Epithelial cell of proximal tubule (primary cell): ENCODE data around the gene VGLL3. TPM values are rescaled to one million over a fixed set of nuclear protein-coding genes. Genes with fewer than 3 reads are reported as not detected.
"Not testable (repeated sequence)": the region's sequence is repeated elsewhere in the genome, so short reads cannot be mapped to it uniquely, and the experiment has no call there.

ENCODE experiments used
- DNase-seq: peaks from one replicate; pipeline ENCODE4 v3.0.0-alpha.2; 2011; ENCODE audit warnings: low read depth
- H3K4me3 ChIP-seq: 2 replicates; pipeline ENCODE4 v1.5.1; 2011; ENCODE audit warnings: low read depth, mild to moderate bottlenecking, low read length
- total RNA-seq: library from RNA; depleted of rRNA; stranded (reverse); fragments of >200 nt; gene quantifications from 2 replicates; pipeline ENCODE4 v1.2.3, GENCODE V29; 2015
- TF ChIP-seq, protein P1 (sequence below): conservative IDR thresholded peaks from 2 replicates; pipeline ENCODE4 v1.5.1; 2012; ENCODE audit warnings: low read depth, mild to moderate bottlenecking, low read length

VGLL3 gene, protein sequence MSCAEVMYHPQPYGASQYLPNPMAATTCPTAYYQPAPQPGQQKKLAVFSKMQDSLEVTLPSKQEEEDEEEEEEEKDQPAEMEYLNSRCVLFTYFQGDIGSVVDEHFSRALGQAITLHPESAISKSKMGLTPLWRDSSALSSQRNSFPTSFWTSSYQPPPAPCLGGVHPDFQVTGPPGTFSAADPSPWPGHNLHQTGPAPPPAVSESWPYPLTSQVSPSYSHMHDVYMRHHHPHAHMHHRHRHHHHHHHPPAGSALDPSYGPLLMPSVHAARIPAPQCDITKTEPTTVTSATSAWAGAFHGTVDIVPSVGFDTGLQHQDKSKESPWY
- 7.9 and 9.9 TPM in 2 replicates for total RNA-seq

DNA sequence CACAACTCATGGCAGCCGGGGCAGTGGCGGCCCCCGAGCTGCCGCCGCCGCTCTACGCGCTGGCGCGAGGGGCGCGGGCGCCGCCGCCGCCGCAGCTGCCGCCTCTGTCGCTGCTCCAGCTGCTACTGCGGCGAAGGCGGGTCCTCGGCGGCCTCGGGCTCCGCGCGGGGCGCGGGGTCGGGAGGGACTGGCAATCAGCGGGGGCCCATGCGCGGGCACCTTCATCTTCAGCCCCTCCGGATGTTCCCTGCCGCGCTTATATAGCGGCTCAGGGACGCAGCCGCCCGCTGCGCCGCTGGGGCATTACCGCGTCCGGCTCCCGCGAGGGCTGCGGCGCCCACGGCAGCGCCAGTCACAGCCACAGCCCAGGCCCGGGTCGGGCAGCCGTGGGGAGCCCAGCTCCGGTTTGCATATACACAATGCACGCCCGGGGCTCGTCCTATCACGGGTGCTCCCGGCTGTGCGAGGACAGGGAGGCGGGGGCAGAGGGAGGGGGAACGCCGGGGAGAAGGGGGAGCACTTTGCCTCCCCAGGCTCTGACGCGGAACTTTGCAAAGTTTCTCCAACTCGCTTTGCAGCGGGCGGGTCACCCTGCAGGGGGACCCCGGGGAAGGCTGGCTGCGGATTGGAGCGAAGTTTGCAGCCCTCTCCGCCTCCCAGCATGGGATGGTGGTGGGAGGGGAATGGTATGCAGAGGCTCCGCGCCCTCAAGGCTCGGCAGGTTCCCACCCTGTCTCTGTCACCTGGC is at the start of gene VGLL3:
Gene VGLL3, minus strand, starts transcription at position 416 of the 748 bp plus-strand sequence. Its CDS starts 406 bp downstream, at position 10.
- TF ChIP-seq, protein P1, sequence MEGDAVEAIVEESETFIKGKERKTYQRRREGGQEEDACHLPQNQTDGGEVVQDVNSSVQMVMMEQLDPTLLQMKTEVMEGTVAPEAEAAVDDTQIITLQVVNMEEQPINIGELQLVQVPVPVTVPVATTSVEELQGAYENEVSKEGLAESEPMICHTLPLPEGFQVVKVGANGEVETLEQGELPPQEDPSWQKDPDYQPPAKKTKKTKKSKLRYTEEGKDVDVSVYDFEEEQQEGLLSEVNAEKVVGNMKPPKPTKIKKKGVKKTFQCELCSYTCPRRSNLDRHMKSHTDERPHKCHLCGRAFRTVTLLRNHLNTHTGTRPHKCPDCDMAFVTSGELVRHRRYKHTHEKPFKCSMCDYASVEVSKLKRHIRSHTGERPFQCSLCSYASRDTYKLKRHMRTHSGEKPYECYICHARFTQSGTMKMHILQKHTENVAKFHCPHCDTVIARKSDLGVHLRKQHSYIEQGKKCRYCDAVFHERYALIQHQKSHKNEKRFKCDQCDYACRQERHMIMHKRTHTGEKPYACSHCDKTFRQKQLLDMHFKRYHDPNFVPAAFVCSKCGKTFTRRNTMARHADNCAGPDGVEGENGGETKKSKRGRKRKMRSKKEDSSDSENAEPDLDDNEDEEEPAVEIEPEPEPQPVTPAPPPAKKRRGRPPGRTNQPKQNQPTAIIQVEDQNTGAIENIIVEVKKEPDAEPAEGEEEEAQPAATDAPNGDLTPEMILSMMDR, result no peak
- no peak for DNase-seq
- H3K4me3 ChIP-seq, result peak within 1 kb of the TSS; percentile 43

DNA sequence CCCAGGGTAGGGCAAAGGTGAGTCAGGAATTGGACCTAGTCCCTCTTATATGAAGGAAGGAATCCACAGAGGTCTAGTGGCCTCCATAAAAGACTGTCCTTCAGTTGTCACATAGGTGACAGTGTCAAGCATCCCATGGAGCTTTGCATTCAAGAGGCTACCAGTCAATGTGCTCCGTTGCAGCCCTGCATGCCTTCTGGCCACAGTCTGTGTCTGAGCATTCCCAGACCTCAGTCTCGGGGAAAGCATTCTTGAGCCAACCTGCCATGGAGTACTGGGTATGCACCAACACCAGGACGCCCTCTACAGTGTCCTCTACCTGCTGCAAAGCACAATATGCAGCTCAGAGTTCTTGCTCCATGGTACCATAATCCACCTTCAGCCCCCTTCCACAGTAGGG is 46.7 kb upstream of the VGLL3 start:
- H3K4me3 ChIP-seq, result no peak overlapping the region
- TF ChIP-seq, protein P1, result no peak
- DNase-seq, result no peak

DNA sequence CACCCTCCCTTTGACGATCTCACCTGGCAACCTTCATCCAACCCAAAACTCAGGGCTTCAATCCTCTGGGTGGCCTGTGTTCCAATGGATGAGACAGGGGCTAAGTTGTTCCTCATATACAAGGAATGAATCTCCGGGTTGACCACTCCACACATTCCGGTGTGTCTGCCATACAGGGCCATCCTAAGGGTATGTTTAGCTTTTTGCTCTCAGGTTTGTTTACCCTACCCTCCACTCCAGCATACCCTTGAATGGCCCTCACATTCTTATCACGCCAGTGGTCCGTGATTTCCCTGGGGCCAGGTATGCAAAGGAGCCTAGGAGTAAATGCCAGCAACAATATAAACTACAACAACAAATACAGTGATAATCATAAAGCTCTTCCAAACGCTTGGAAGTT is 45.7 kb upstream of the VGLL3 start:
- no peak for DNase-seq
- no peak overlapping the region for H3K4me3 ChIP-seq
- TF ChIP-seq, protein P1, result no peak

DNA sequence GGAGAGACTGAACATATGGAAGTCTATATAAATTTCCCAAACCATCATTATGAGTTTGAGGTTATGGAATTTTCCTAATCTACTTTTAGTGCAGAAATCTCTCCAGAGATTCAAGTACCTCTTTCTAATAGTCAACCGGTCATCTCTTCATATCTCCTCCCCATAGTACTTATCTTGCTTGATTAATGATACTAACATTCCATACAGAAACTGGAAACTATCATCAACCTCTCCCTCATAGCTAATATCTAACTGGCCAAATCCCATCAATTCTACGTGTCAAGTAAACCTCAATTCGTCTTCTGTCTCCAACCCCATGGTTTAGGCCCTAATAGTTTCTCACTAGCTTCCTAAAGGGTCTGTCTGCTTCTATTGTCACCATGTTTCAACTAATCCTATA is 44.4 kb upstream of the VGLL3 start:
- DNase-seq, result no peak
- TF ChIP-seq, protein P1, result no peak
- H3K4me3 ChIP-seq, result no peak overlapping the region

DNA sequence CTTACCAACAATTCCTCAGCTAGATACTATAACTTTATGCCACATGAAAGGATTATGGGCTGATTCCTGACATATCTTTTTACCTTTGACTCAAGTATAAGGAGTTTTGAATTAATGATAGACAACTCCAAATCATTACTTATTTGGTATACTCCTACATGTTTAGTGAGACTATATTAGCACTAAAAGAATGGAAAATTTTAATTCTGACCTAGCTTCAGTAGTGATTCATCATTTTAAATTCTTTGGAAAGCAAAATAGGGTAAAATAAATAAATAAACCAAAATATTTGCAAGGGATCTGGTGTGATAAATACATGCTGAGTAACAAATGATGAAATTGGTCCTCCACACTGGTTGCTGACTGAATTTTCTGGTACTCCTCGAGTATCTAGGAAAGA is 42.3 kb upstream of the VGLL3 start:
- TF ChIP-seq, protein P1, result no peak
- H3K4me3 ChIP-seq, result no peak overlapping the region

DNA sequence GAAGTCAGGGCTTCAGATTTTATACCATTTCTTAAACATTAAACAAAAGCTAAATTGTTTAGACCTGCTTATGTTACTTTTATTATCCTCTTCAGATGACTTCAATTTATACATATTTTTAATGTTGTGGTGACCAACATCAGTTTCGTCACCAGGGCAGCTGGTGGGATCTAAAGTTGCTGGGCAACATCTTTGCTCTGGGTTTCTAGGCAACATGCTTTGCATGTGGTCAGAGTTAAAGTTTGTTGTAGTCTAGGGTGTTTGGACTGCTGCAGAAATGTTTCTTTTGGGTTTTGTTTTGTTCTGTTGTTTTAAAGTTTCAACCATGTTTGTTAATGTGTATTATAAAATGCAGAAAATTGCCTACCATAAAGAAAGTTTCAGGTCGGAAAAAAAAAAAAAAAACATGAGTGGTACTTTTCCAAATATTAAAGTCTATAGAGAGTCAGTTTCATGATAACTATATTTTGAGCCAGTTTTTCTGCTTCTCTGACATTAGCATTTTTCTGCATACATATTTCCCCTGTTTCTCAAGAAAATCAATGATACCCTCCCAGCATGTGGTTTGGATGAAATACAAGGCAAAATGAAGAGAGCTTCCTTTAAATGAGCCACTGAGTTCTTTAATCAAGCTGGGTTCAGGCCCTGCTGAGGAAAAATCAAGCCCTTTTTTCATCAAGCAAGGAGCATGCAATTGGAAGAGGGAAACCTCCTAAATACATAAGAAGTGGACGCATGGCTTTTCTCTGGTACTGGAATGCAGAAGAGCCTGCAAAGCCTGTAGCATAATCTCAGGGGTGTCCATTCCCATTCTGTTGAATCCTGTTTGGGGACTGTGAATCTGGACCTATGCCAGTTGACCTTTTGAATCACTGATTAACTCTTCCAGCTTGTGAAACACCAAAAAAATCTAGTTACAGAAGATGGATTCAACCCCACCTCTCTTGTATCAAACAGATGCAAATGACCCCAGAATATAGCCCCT is 35.0 kb upstream of the VGLL3 start:
- TF ChIP-seq, protein P1, result no peak
- H3K4me3 ChIP-seq, result no peak overlapping the region
- DNase-seq, result no peak

More for the DNA sequence above, 42.3 kb upstream of the VGLL3 start:
- DNase-seq, result no peak

DNA sequence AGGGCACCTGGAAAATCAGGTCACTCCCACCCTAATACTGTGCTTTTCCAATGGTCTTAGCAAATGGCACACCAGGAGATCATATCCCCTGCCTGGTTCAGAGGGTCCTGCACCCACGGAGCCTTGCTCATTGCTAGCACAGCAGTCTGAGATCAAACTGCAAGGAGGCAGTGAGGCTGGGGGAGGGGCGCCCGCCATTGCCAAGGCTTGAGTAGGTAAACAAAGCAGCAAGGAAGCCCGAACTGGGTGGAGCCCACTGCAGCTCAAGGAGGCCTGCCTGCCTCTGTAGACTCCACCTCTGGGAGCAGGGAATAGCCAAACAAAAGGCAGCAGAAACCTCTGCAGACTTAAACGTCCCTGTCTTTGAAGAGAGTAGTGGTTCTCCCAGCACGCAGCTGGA is 26.4 kb upstream of the VGLL3 start:
- not testable (repeated sequence) for H3K4me3 ChIP-seq, DNase-seq
